ENCODE measurements around the gene LCE6A.

- TF ChIP-seq SP1 (CRISPR knock-in tag; IDR thresholded peaks at IDR 0.05) (no peak), BACH1 (tag; IDR thresholded peaks at IDR 0.05) (no peak), POLR2A (conservative IDR thresholded peaks at IDR 0.05) (no peak), KLF10 (CRISPR knock-in tag; IDR thresholded peaks at IDR 0.05) (no peak), EHMT2 (IDR thresholded peaks at IDR 0.05) (no peak), MXD1 (CRISPR knock-in tag; IDR thresholded peaks at IDR 0.05; ENCODE audit: borderline replicate concordance, poor library complexity, severe bottlenecking) (no peak), CREM (IDR thresholded peaks at IDR 0.05; ENCODE audit: low read depth) (no peak), ATF3 (IDR thresholded peaks at IDR 0.05) (no peak), ATF3 (CRISPR knock-in tag; conservative IDR thresholded peaks at IDR 0.05) (no peak)
These were observed 41.4 kb downstream of the LCE6A start for GRCh38 chr1:152884085-152884484.
